NOMO-1 treated with dmso at 0.1 percent for 144 hours (cell line): Measurements from ENCODE around the gene FRMD3.

Experiments used
- DNase-seq: peaks from one replicate; lab custom pipeline; 2025; ENCODE audit not compliant: unreplicated experiment; lab: John Stamatoyannopoulos, UW

FRMD3 gene

GRCh38 chr9:83435301-83435700 is 102.9 kb downstream of the FRMD3 start:
- DNase-seq = no peak

- DNase-seq = no peak
These were observed 103.9 kb downstream of the FRMD3 start for GRCh38 chr9:83434254-83434653.

GRCh38 chr9:83433846-83434245 is 104.4 kb downstream of the FRMD3 start:
- no peak for DNase-seq

- DNase-seq = no peak
These were observed 105.2 kb downstream of the FRMD3 start for GRCh38 chr9:83432877-83433550.

GRCh38 chr9:83432104-83432627 is 106.0 kb downstream of the FRMD3 start:
- no peak for DNase-seq

GRCh38 chr9:83431101-83432060 is 106.8 kb downstream of the FRMD3 start:
- no peak for DNase-seq

GRCh38 chr9:83430681-83431080 is 107.5 kb downstream of the FRMD3 start:
- no peak for DNase-seq

- DNase-seq = no peak
These were observed 109.0 kb downstream of the FRMD3 start for GRCh38 chr9:83429229-83429628.

- no peak for DNase-seq
These were observed 113.0 kb downstream of the FRMD3 start for GRCh38 chr9:83425240-83425639.

GRCh38 chr9:83424831-83425230 is 113.4 kb downstream of the FRMD3 start:
- no peak for DNase-seq

- no peak for DNase-seq
These were observed 114.1 kb downstream of the FRMD3 start for GRCh38 chr9:83423815-83424707.

GRCh38 chr9:83422527-83422926 is 115.7 kb downstream of the FRMD3 start:
- no peak for DNase-seq

GRCh38 chr9:83420486-83420885 is 117.7 kb downstream of the FRMD3 start:
- DNase-seq = no peak

- DNase-seq = no peak
These were observed 118.2 kb downstream of the FRMD3 start for GRCh38 chr9:83419961-83420360.

GRCh38 chr9:83418283-83418682 is 119.9 kb downstream of the FRMD3 start:
- no peak for DNase-seq

- DNase-seq = no peak
These were observed 124.8 kb downstream of the FRMD3 start for GRCh38 chr9:83413367-83413766.

GRCh38 chr9:83410701-83411100 is 127.5 kb downstream of the FRMD3 start:
- no peak for DNase-seq

GRCh38 chr9:83406921-83407320 is 131.3 kb downstream of the FRMD3 start:
- DNase-seq = no peak

GRCh38 chr9:83405759-83406158 is 132.4 kb downstream of the FRMD3 start:
- DNase-seq = no peak

GRCh38 chr9:83403527-83404238 is 134.5 kb downstream of the FRMD3 start:
- no peak for DNase-seq
